ENCODE data around the gene PSMB1. TPM values are rescaled to one million over a fixed set of nuclear protein-coding genes. Genes with fewer than 3 reads are reported as not detected.

PSMB1 gene
- total RNA-seq, 1 donor from 2014 or later: 141 TPM

DNA sequence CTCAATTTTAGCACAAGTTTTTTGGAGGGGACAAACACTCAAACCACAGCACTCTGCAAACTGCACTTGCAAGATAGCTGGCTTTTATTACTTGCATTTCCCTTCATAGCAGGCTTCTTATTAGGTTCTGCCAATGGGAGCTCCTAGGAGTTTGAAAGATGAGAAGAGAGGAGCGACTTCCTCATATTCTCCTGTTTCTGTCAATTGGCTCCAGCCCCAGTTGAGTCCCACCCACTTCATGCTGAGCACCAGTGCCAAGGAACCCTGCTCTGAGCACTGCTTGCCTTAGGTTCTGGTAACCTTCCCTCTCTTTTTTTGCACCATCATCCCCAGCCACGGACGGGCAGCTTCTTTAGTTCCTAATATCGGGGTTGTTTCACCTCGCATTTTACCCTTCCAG is 67.9 kb downstream of the PSMB1 start:
- intact Hi-C loops (cut with micrococcal nuclease): no loop called here
- no peak for TF ChIP-seq CTCF (IDR thresholded peaks at IDR 0.05; ENCODE audit: borderline replicate concordance)
- peaks cover 10% of the 10 kb centered on the region for H3K9me3 ChIP-seq (replicated peaks)
- no peak overlapping the region for H3K4me3 ChIP-seq
- H3K27ac ChIP-seq (replicated peaks): no peak overlapping the region
- H3K36me3 ChIP-seq: no peaks in the 10 kb centered on the region
- no peak for DNase-seq
- peaks cover 5% of the 10 kb centered on the region for H3K4me1 ChIP-seq
- H3K27me3 ChIP-seq (ENCODE audit: low read depth): no peaks in the 10 kb centered on the region

Other genes with a start within 250 kb of the PSMB1 start
- gene FAM120B, start 246.5 kb downstream of the PSMB1 start, total RNA-seq: 20.1 TPM
- gene TBP, start 1.1 kb upstream of the PSMB1 start, total RNA-seq: 8.6 TPM
- gene PDCD2, start 31.3 kb upstream of the PSMB1 start, total RNA-seq: 30.6 TPM

All from left ventricle myocardium inferior (tissue), 1 donor.